Astrocyte (in vitro differentiated cells and primary cell): Measurements from ENCODE around the gene MEDAG. TPM values are rescaled to one million over a fixed set of nuclear protein-coding genes. Genes with fewer than 3 reads are reported as not detected.

Experiments
- DNase-seq: peaks from one replicate; pipeline ENCODE4 v3.0.0-alpha.2; 2010; ENCODE audit warnings: low read depth
- FAIRE-seq: peaks from 2 replicates; lab custom pipeline; 2011; peaks lifted over from hg19 to GRCh38; lab: Jason Lieb, UNC
- H2AFZ ChIP-seq: 2 replicates; pipeline ENCODE4 v1.6.0; 2012; ENCODE audit warnings: low read depth, low read length, inconsistent platforms
- H3K27ac ChIP-seq: 2 replicates; pipeline ENCODE4 v1.5.1; 2011; ENCODE audit warnings: low read depth, low read length, inconsistent platforms
- H3K27me3 ChIP-seq: 2 replicates; pipeline ENCODE4 v1.6.0; 2011; ENCODE audit warnings: low read length, inconsistent platforms; ENCODE audit not compliant: insufficient read depth
- H3K36me3 ChIP-seq: 2 replicates; pipeline ENCODE4 v1.5.1; 2011; ENCODE audit warnings: low read length, inconsistent platforms; ENCODE audit not compliant: insufficient read depth
- H3K4me1 ChIP-seq: 2 replicates; pipeline ENCODE4 v1.5.1; 2011; ENCODE audit warnings: low read length, inconsistent platforms; ENCODE audit not compliant: insufficient read depth
- H3K4me2 ChIP-seq: 2 replicates; pipeline ENCODE4 v1.6.0; 2012; ENCODE audit warnings: low read length, inconsistent platforms
- H3K4me3 ChIP-seq: 2 replicates; pipeline ENCODE4 v1.5.1; 2011; ENCODE audit warnings: low read depth, mild to moderate bottlenecking, low read length, inconsistent platforms; ENCODE audit not compliant: insufficient read depth
- H3K79me2 ChIP-seq: 2 replicates; pipeline ENCODE4 v1.6.0; 2012; ENCODE audit warnings: mild to moderate bottlenecking, low read length, inconsistent platforms; ENCODE audit not compliant: insufficient read depth
- H3K9ac ChIP-seq: 2 replicates; pipeline ENCODE4 v1.6.0; 2012; ENCODE audit warnings: mild to moderate bottlenecking, low read length, inconsistent platforms
- H3K9me3 ChIP-seq: 2 replicates; pipeline ENCODE4 v1.5.1; 2012; ENCODE audit warnings: low read depth, mild to moderate bottlenecking, low read length, inconsistent platforms; ENCODE audit not compliant: insufficient read depth
- H4K20me1 ChIP-seq: 2 replicates; pipeline ENCODE4 v1.6.0; 2012; ENCODE audit warnings: low read length, inconsistent platforms; ENCODE audit not compliant: insufficient read depth
- H3K27ac Mint-ChIP-seq: one replicate; pipeline ENCODE4 v1.8.0; 2021; ENCODE audit warnings: mild to moderate bottlenecking, mixed read lengths; ENCODE audit not compliant: unreplicated experiment
- H3K27me3 Mint-ChIP-seq: one replicate; pipeline ENCODE4 v1.8.0; 2021; ENCODE audit warnings: low read depth, mixed read lengths; ENCODE audit not compliant: unreplicated experiment
- H3K36me3 Mint-ChIP-seq: one replicate; pipeline ENCODE4 v1.8.0; 2021; ENCODE audit warnings: low read depth, mixed read lengths; ENCODE audit not compliant: unreplicated experiment
- H3K4me1 Mint-ChIP-seq: one replicate; pipeline ENCODE4 v1.8.0; 2021; ENCODE audit warnings: low read depth, mixed read lengths; ENCODE audit not compliant: unreplicated experiment
- H3K4me3 Mint-ChIP-seq: one replicate; pipeline ENCODE4 v1.8.0; 2021; ENCODE audit warnings: mild to moderate bottlenecking, moderate library complexity, mixed read lengths; ENCODE audit not compliant: unreplicated experiment
- H3K9me3 Mint-ChIP-seq: one replicate; pipeline ENCODE4 v1.8.0; 2021; ENCODE audit warnings: mild to moderate bottlenecking, mixed read lengths; ENCODE audit not compliant: unreplicated experiment
- CTCF ChIP-seq: IDR thresholded peaks from 2 replicates; pipeline ENCODE4 v1.5.1; 2011; ENCODE audit warnings: low read depth, mild to moderate bottlenecking, inconsistent platforms, low read length, moderate library complexity; ENCODE audit not compliant: insufficient read depth
- EZH2 ChIP-seq: IDR thresholded peaks from 2 replicates; pipeline ENCODE4 v1.6.1; 2012; ENCODE audit warnings: mild to moderate bottlenecking, low read length, inconsistent platforms; ENCODE audit not compliant: insufficient read depth
- total RNA-seq: library from RNA; stranded (reverse); gene quantifications from 2 replicates; pipeline ENCODE4 v1.2.1, GENCODE V29; 2021

MEDAG gene
- total RNA-seq, 1 donor from 2014 or later: 1.5 TPM

- Histone ChIP-seq H3K27me3 (no peaks in the 10 kb centered on the region), H3K9ac (no peak overlapping the region), H2AFZ (no peak overlapping the region), H3K36me3 (no peaks in the 10 kb centered on the region), H3K79me2 (no peaks in the 10 kb centered on the region), H3K4me3 (no peak overlapping the region), H3K4me1 (peaks cover 17% of the 10 kb centered on the region), H4K20me1 (no peaks in the 10 kb centered on the region), H3K9me3 (peaks cover 4% of the 10 kb centered on the region), H3K4me2 (no peak overlapping the region), H3K27ac (no peak overlapping the region)
- Mint-ChIP-seq H3K4me3 (no peak overlapping the region), H3K27me3 (no peaks in the 10 kb centered on the region), H3K9me3 (no peaks in the 10 kb centered on the region), H3K36me3 (no peaks in the 10 kb centered on the region), H3K4me1 (peaks cover 22% of the 10 kb centered on the region), H3K27ac (peak overlapping the region; percentile 78)
- peak; percentile 35 for DNase-seq
- TF ChIP-seq EZH2: no peak
- TF ChIP-seq CTCF: peak; percentile 49
- no peak for FAIRE-seq
Measured at GRCh38 chr13:30892966-30893365, 13.1 kb upstream of the MEDAG start.

- H3K4me1 ChIP-seq: peaks cover 40% of the 10 kb centered on the region
- peak overlapping the region; percentile 86 for H3K27ac ChIP-seq
- TF ChIP-seq EZH2 (no peak), CTCF (no peak)
- H3K4me3 ChIP-seq: no peak overlapping the region
- Mint-ChIP-seq H3K27ac (peak overlapping the region; percentile 100), H3K9me3 (no peaks in the 10 kb centered on the region), H3K4me1 (peaks cover 45% of the 10 kb centered on the region), H3K4me3 (peak overlapping the region; percentile 21), H3K36me3 (no peaks in the 10 kb centered on the region), H3K27me3 (no peaks in the 10 kb centered on the region)
- H4K20me1 ChIP-seq: no peaks in the 10 kb centered on the region
- H3K4me2 ChIP-seq: peak overlapping the region; percentile 33
- H3K9me3 ChIP-seq: no peaks in the 10 kb centered on the region
- H3K9ac ChIP-seq: peak overlapping the region; percentile 78
- peak overlapping the region; percentile 64 for H2AFZ ChIP-seq
- H3K79me2 ChIP-seq: no peaks in the 10 kb centered on the region
- H3K36me3 ChIP-seq: no peaks in the 10 kb centered on the region
- FAIRE-seq (no peak), DNase-seq (peak; percentile 88)
- no peaks in the 10 kb centered on the region for H3K27me3 ChIP-seq
Measured at GRCh38 chr13:30895773-30896172, 10.3 kb upstream of the MEDAG start.

GRCh38 chr13:30898070-30898469 lies 8.0 kb upstream of the MEDAG start:
- no peaks in the 10 kb centered on the region for H3K27me3 ChIP-seq
- H3K9me3 ChIP-seq: no peaks in the 10 kb centered on the region
- peaks cover 40% of the 10 kb centered on the region for H3K4me1 ChIP-seq
- H3K4me3 ChIP-seq: no peak overlapping the region
- H3K27ac ChIP-seq: peak overlapping the region; percentile 95
- H3K79me2 ChIP-seq: no peaks in the 10 kb centered on the region
- Mint-ChIP-seq H3K4me1 (peaks cover 45% of the 10 kb centered on the region), H3K4me3 (peak overlapping the region; percentile 10), H3K27ac (peak overlapping the region; percentile 99), H3K27me3 (peaks cover under 1% of the 10 kb centered on the region), H3K36me3 (no peaks in the 10 kb centered on the region), H3K9me3 (no peaks in the 10 kb centered on the region)
- FAIRE-seq (no peak), DNase-seq (no peak)
- TF ChIP-seq CTCF (no peak), EZH2 (no peak)
- peak overlapping the region; percentile 77 for H3K9ac ChIP-seq
- no peaks in the 10 kb centered on the region for H3K36me3 ChIP-seq
- H2AFZ ChIP-seq: no peak overlapping the region
- peak overlapping the region; percentile 54 for H3K4me2 ChIP-seq
- H4K20me1 ChIP-seq: no peaks in the 10 kb centered on the region
